ENCODE measurements around the gene EPHA4. TPM values are rescaled to one million over a fixed set of nuclear protein-coding genes. Genes with fewer than 3 reads are reported as not detected.

Gene EPHA4
- total and polyA plus RNA-seq, 2 of the 4 experiments (the other 2 are of a cell fraction), result 36.9 to 132 TPM

GRCh38 chr2:221423210-221423804 is 148.8 kb downstream of the EPHA4 start:
- no TSS peak for BruUV-seq (replicated peaks)
- H3K4ac ChIP-seq (ENCODE audit: low read depth, low read length), result no peak overlapping the region
- DNase-seq, result no peak
- no peak overlapping the region for H2AK9ac ChIP-seq (replicated peaks; ENCODE audit: low read depth, low read length, poor library complexity)
- no peaks in the 10 kb centered on the region for H3K9me3 ChIP-seq (ENCODE audit: control insufficient read depth, insufficient read depth, low read length)
- H2AK5ac ChIP-seq (ENCODE audit: low read depth, low read length), result no peak overlapping the region
- H3K27ac ChIP-seq (ENCODE audit: insufficient read depth, low read length), result no peak overlapping the region
- intact Hi-C loops (cut with micrococcal nuclease), result loop anchor here (10.0 kb wide), 1 partner anchor 579 kb away; no protein-coding TSS in a partner anchor
- no peaks in the 10 kb centered on the region; the same call in 1 of the 2 replicates for H3K9me1 ChIP-seq (ENCODE audit: insufficient read depth, low read length)
- no peak overlapping the region for H2BK20ac ChIP-seq (ENCODE audit: low read depth, low read length)
- peaks cover 0 to 5% of the 10 kb centered on the region in 2 experiments; a peak in 2 of 4 replicates for H3K79me1 ChIP-seq (ENCODE audit: low read depth in 1 of 2, low read length in 2 of 2)
- H3K23ac ChIP-seq (ENCODE audit: low read depth, low read length), result no peak overlapping the region
- no peaks in the 10 kb centered on the region for H3K27me3 ChIP-seq (ENCODE audit: control insufficient read depth, insufficient read depth, low read length)
- ChIA-PET CTCF (no interaction called here), POLR2A (ENCODE audit: unreplicated experiment) (no interaction called here)
- in situ Hi-C loops (cut with MboI; ENCODE audit: low sequenced_read_pairs), result no loop called here
- no peak overlapping the region for H2BK5ac ChIP-seq (ENCODE audit: low read depth, low read length, poor library complexity, severe bottlenecking)
- H3K18ac ChIP-seq (ENCODE audit: low read depth, low read length), result no peak overlapping the region
- TF ChIP-seq MAZ (IDR thresholded peaks at IDR 0.05; ENCODE audit: borderline replicate concordance, low read depth, low read length) (no peak), NFE2L2 (IDR thresholded peaks at IDR 0.05; ENCODE audit: low read depth, low read length) (no peak), MXI1 (IDR thresholded peaks at IDR 0.05; ENCODE audit: borderline replicate concordance, low read depth, low read length) (no peak), RAD21 (IDR thresholded peaks at IDR 0.05; ENCODE audit: low read length) (no peak), RFX5 (IDR thresholded peaks at IDR 0.05; ENCODE audit: low read depth, low read length) (no peak), SMC3 (IDR thresholded peaks at IDR 0.05; ENCODE audit: low read depth, low read length) (no peak), CEBPB (IDR thresholded peaks at IDR 0.05; ENCODE audit: low read depth, low read length) (no peak), USF2 (IDR thresholded peaks at IDR 0.05; ENCODE audit: low read depth, low read length) (no peak), POLR2A (IDR thresholded peaks at IDR 0.05; ENCODE audit: low read depth, low read length) (no peak), MAFK (IDR thresholded peaks at IDR 0.05; ENCODE audit: low read depth, low read length) (no peak), CTCF (conservative IDR thresholded peaks at IDR 0.05; ENCODE audit: low read depth, low read length) (no peak), CHD1 (IDR thresholded peaks at IDR 0.05; ENCODE audit: low read depth, low read length) (no peak), RCOR1 (IDR thresholded peaks at IDR 0.05; ENCODE audit: insufficient replicate concordance, low read length) (no peak)
- peaks cover 36% of the 10 kb centered on the region for H3K36me3 ChIP-seq (ENCODE audit: control insufficient read depth, insufficient read depth, low read length)
- H3K9ac ChIP-seq (ENCODE audit: low read depth, low read length), result no peak overlapping the region
- H2BK120ac ChIP-seq (ENCODE audit: low read depth, low read length), result no peak overlapping the region
- H4K20me1 ChIP-seq (ENCODE audit: insufficient read depth, low read length), result no peaks in the 10 kb centered on the region
- no peak overlapping the region for H3K56ac ChIP-seq (ENCODE audit: extremely low read depth, insufficient read depth, low read length)
- H4K5ac ChIP-seq (ENCODE audit: low read depth, low read length), result no peak overlapping the region
- WGBS, 2 experiments (ENCODE audit: extremely low coverage in 2 of 2, insufficient read length in 1 of 2), result no CpG with 5 or more reads among the region's 3 CpGs
- no peak overlapping the region for H2BK15ac ChIP-seq (ENCODE audit: low read depth, low read length)
- no peak overlapping the region for H3K14ac ChIP-seq (replicated peaks; ENCODE audit: low read depth, low read length)
- H3K4me1 ChIP-seq (ENCODE audit: control insufficient read depth, insufficient read depth, low read length), result peaks cover 2% of the 10 kb centered on the region; the same call in 1 of the 2 replicates
- H2AFZ ChIP-seq (replicated peaks; ENCODE audit: low read length, poor library complexity), result no peak overlapping the region
- H4K91ac ChIP-seq (ENCODE audit: insufficient read depth, low read depth, low read length), result no peak overlapping the region
- dilution Hi-C loops (cut with HindIII; ENCODE audit: low sequenced_read_pairs, unreplicated experiment), result no loop called here
- H4K8ac ChIP-seq (ENCODE audit: low read depth in 2 of 2, low read length in 2 of 2), result no peak overlapping the region
- no peak overlapping the region for H3K4me2 ChIP-seq (ENCODE audit: low read depth, low read length)
- no peak for ATAC-seq (ENCODE audit: low read depth)
- no peak overlapping the region for H3K4me3 ChIP-seq (ENCODE audit: insufficient read depth, low read depth, low read length)
